Activated CD4-positive, alpha-beta T cell treated with anti-CD3 and anti-CD28 coated beads, Interleukin-2, amount 10 ng/mL, durations not matched to agents 24 days and 14 days (primary cell): Measurements from ENCODE around the gene CENPU. TPM values are rescaled to one million over a fixed set of nuclear protein-coding genes. Genes with fewer than 3 reads are reported as not detected.

Source experiments
- DNase-seq: peaks from one replicate; pipeline ENCODE4 v3.0.0; 2022
- H3K27ac Mint-ChIP-seq: one replicate; pipeline ENCODE4 v1.8.0; 2022; ENCODE audit warnings: mild to moderate bottlenecking, mixed read lengths
- H3K27me3 Mint-ChIP-seq: one replicate; pipeline ENCODE4 v1.8.0; 2022; ENCODE audit warnings: mixed read lengths
- H3K36me3 Mint-ChIP-seq: one replicate; pipeline ENCODE4 v1.8.0; 2022; ENCODE audit warnings: low read depth, mild to moderate bottlenecking, mixed read lengths
- H3K4me1 Mint-ChIP-seq: one replicate; pipeline ENCODE4 v1.8.0; 2021; ENCODE audit warnings: mixed read lengths
- H3K4me3 Mint-ChIP-seq: one replicate; pipeline ENCODE4 v1.8.0; 2022; ENCODE audit warnings: mild to moderate bottlenecking, moderate library complexity, mixed read lengths
- H3K9me3 Mint-ChIP-seq: one replicate; pipeline ENCODE4 v1.8.0; 2021; ENCODE audit warnings: mixed read lengths
- intact Hi-C: fragments of 100-400 bp; cut with micrococcal nuclease; formaldehyde crosslinking; loops from one replicate; pipeline ENCODE4 v1.15.1; 2023
- total RNA-seq: library from RNA; stranded (reverse); gene quantifications from 2 replicates; pipeline ENCODE4 v1.2.3, GENCODE V29; 2022

The CENPU gene
- total RNA-seq, 1 donor from 2014 or later, result 71.7 TPM

GRCh38 chr4:184688005-184688404, 45.9 kb downstream of the CENPU start:
- H3K4me1 Mint-ChIP-seq, result peaks cover 20% of the 10 kb centered on the region
- H3K27me3 Mint-ChIP-seq, result no peaks in the 10 kb centered on the region
- no peak overlapping the region for H3K27ac Mint-ChIP-seq
- no peaks in the 10 kb centered on the region for H3K9me3 Mint-ChIP-seq
- intact Hi-C loops, result no loop called here
- H3K36me3 Mint-ChIP-seq, result peaks cover 22% of the 10 kb centered on the region
- no peak for DNase-seq
- H3K4me3 Mint-ChIP-seq, result no peak overlapping the region

GRCh38 chr4:184684491-184685189, 49.3 kb downstream of the CENPU start:
- peaks cover 20% of the 10 kb centered on the region for H3K4me1 Mint-ChIP-seq
- intact Hi-C loops, result no loop called here
- no peak overlapping the region for H3K4me3 Mint-ChIP-seq
- H3K9me3 Mint-ChIP-seq, result no peaks in the 10 kb centered on the region
- peak; percentile 56 for DNase-seq
- peak overlapping the region; percentile 9 for H3K27ac Mint-ChIP-seq
- peaks cover 13% of the 10 kb centered on the region for H3K36me3 Mint-ChIP-seq
- no peaks in the 10 kb centered on the region for H3K27me3 Mint-ChIP-seq

- Mint-ChIP-seq H3K27me3 (no peaks in the 10 kb centered on the region), H3K4me3 (no peak overlapping the region), H3K9me3 (no peaks in the 10 kb centered on the region), H3K4me1 (peaks cover 11% of the 10 kb centered on the region), H3K27ac (no peak overlapping the region), H3K36me3 (peaks cover 11% of the 10 kb centered on the region)
- no peak for DNase-seq
- intact Hi-C loops, result no loop called here
Measured at GRCh38 chr4:184681916-184682315, 52.0 kb downstream of the CENPU start.

- no peak for DNase-seq
- Mint-ChIP-seq H3K4me1 (peaks cover 11% of the 10 kb centered on the region), H3K4me3 (no peak overlapping the region), H3K36me3 (peaks cover 8% of the 10 kb centered on the region), H3K27ac (no peak overlapping the region), H3K9me3 (no peaks in the 10 kb centered on the region), H3K27me3 (no peaks in the 10 kb centered on the region)
- intact Hi-C loops, result no loop called here
Measured at GRCh38 chr4:184680698-184681097, 53.2 kb downstream of the CENPU start.

- H3K27ac Mint-ChIP-seq, result no peak overlapping the region
- no peaks in the 10 kb centered on the region for H3K9me3 Mint-ChIP-seq
- H3K36me3 Mint-ChIP-seq, result peaks cover 25% of the 10 kb centered on the region
- H3K4me1 Mint-ChIP-seq, result no peaks in the 10 kb centered on the region
- DNase-seq, result no peak
- no peak overlapping the region for H3K4me3 Mint-ChIP-seq
- H3K27me3 Mint-ChIP-seq, result no peaks in the 10 kb centered on the region
- intact Hi-C loops, result no loop called here
Measured at GRCh38 chr4:184675821-184676492, 57.9 kb downstream of the CENPU start.

- H3K36me3 Mint-ChIP-seq, result peaks cover 22% of the 10 kb centered on the region
- intact Hi-C loops, result no loop called here
- H3K4me3 Mint-ChIP-seq, result no peak overlapping the region
- no peak for DNase-seq
- no peaks in the 10 kb centered on the region for H3K9me3 Mint-ChIP-seq
- no peaks in the 10 kb centered on the region for H3K27me3 Mint-ChIP-seq
- H3K27ac Mint-ChIP-seq, result no peak overlapping the region
- H3K4me1 Mint-ChIP-seq, result peaks cover 3% of the 10 kb centered on the region
Measured at GRCh38 chr4:184675018-184675417, 58.9 kb downstream of the CENPU start.

GRCh38 chr4:184674011-184674410, 59.9 kb downstream of the CENPU start:
- no peak for DNase-seq
- Mint-ChIP-seq H3K36me3 (peaks cover 26% of the 10 kb centered on the region), H3K27me3 (no peaks in the 10 kb centered on the region), H3K27ac (no peak overlapping the region), H3K4me3 (no peak overlapping the region), H3K4me1 (peaks cover 13% of the 10 kb centered on the region), H3K9me3 (no peaks in the 10 kb centered on the region)
- intact Hi-C loops, result no loop called here

- Mint-ChIP-seq H3K4me3 (no peak overlapping the region), H3K27ac (no peak overlapping the region), H3K4me1 (peaks cover 24% of the 10 kb centered on the region), H3K9me3 (peaks cover 6% of the 10 kb centered on the region), H3K27me3 (no peaks in the 10 kb centered on the region), H3K36me3 (peaks cover 36% of the 10 kb centered on the region)
- DNase-seq, result no peak
- intact Hi-C loops, result no loop called here
Measured at GRCh38 chr4:184672741-184673140, 61.2 kb downstream of the CENPU start.

GRCh38 chr4:184671101-184671500, 62.8 kb downstream of the CENPU start:
- Mint-ChIP-seq H3K36me3 (peaks cover 44% of the 10 kb centered on the region), H3K27me3 (no peaks in the 10 kb centered on the region), H3K4me1 (peaks cover 31% of the 10 kb centered on the region), H3K4me3 (no peak overlapping the region), H3K9me3 (peaks cover 6% of the 10 kb centered on the region), H3K27ac (no peak overlapping the region)
- DNase-seq, result no peak
- intact Hi-C loops, result no loop called here

- Mint-ChIP-seq H3K36me3 (peaks cover 43% of the 10 kb centered on the region), H3K9me3 (peaks cover 6% of the 10 kb centered on the region), H3K4me3 (peak overlapping the region; percentile 41), H3K4me1 (peaks cover 34% of the 10 kb centered on the region), H3K27me3 (no peaks in the 10 kb centered on the region), H3K27ac (peak overlapping the region; percentile 32)
- intact Hi-C loops, result loop anchor here (5.0 kb wide), 1 partner anchor 38 kb away; no protein-coding TSS in a partner anchor
- no peak for DNase-seq
Measured at GRCh38 chr4:184669251-184669650, 64.6 kb downstream of the CENPU start.

- DNase-seq, result peak; percentile 75
- H3K4me3 Mint-ChIP-seq, result peak overlapping the region; percentile 41
Measured at GRCh38 chr4:184668511-184669114, 65.3 kb downstream of the CENPU start.

GRCh38 chr4:184668096-184668495, 65.8 kb downstream of the CENPU start:
- Mint-ChIP-seq H3K4me1 (peaks cover 34% of the 10 kb centered on the region), H3K4me3 (peak overlapping the region; percentile 22), H3K9me3 (peaks cover 6% of the 10 kb centered on the region), H3K27me3 (no peaks in the 10 kb centered on the region), H3K27ac (peak overlapping the region; percentile 83), H3K36me3 (peaks cover 40% of the 10 kb centered on the region)
- intact Hi-C loops, result loop anchor here (5.0 kb wide), 1 partner anchor 39 kb away; no protein-coding TSS in a partner anchor
- no peak for DNase-seq

More at GRCh38 chr4:184668511-184669114, 65.3 kb downstream of the CENPU start:
- H3K9me3 Mint-ChIP-seq, result peaks cover 6% of the 10 kb centered on the region
- H3K4me1 Mint-ChIP-seq, result peaks cover 34% of the 10 kb centered on the region
- H3K36me3 Mint-ChIP-seq, result peaks cover 39% of the 10 kb centered on the region
- H3K27me3 Mint-ChIP-seq, result no peaks in the 10 kb centered on the region
- intact Hi-C loops, result loop anchor here (5.0 kb wide), 1 partner anchor 39 kb away; no protein-coding TSS in a partner anchor
- H3K27ac Mint-ChIP-seq, result peak overlapping the region; percentile 83

GRCh38 chr4:184666670-184667069, 67.2 kb downstream of the CENPU start:
- intact Hi-C loops, result loop anchor here (5.0 kb wide), 1 partner anchor 41 kb away; no protein-coding TSS in a partner anchor
- H3K36me3 Mint-ChIP-seq, result peaks cover 34% of the 10 kb centered on the region
- H3K27ac Mint-ChIP-seq, result peak overlapping the region; percentile 8

More at GRCh38 chr4:184666670-184667069, 67.2 kb downstream of the CENPU start:
- no peaks in the 10 kb centered on the region for H3K27me3 Mint-ChIP-seq
- H3K4me3 Mint-ChIP-seq, result no peak overlapping the region
- peaks cover 6% of the 10 kb centered on the region for H3K9me3 Mint-ChIP-seq
- peaks cover 34% of the 10 kb centered on the region for H3K4me1 Mint-ChIP-seq
- no peak for DNase-seq
